IMR-90 (cell line): ENCODE measurements around the gene VDAC2. TPM values are rescaled to one million over a fixed set of nuclear protein-coding genes. Genes with fewer than 3 reads are reported as not detected.
A peak's percentile ranks its signal among the peaks of the same experiment; 100 is the strongest.

ENCODE experiments used
- ATAC-seq: fragments of 200-7000 bp; cut with Tn5 transposase; 2 replicates; pipeline ENCODE4 v1.9.1; 2020; ENCODE audit warnings: low read depth, mild to moderate bottlenecking, moderate library complexity
- BruUV-seq: library from RNA; stranded (reverse); fragments of 400-500 nt; replicated peaks from 2 replicates; lab custom pipeline; 2021; lab: Mats Ljungman, UMichigan
- CTCF ChIA-PET: fragments of 300-600 bp; formaldehyde crosslinking; extraction: SDS; loops from one replicate; lab custom pipeline; 2021; ENCODE audit warnings: antibody characterized with exemption; lab: Yijun Ruan, JAX
- POLR2A ChIA-PET: fragments of 300-600 bp; sonication (Branson Sonifier 250); formaldehyde crosslinking; loops from one replicate; lab custom pipeline; 2022; ENCODE audit warnings: antibody characterized with exemption; ENCODE audit not compliant: unreplicated experiment; lab: Charles Lee
- DNase-seq: peaks from one replicate; pipeline ENCODE4 v3.0.0; 2013
- H2AFZ ChIP-seq: replicated peaks from 2 replicates; pipeline ENCODE3; 2013; ENCODE audit warnings: low read length, mild to moderate bottlenecking; ENCODE audit not compliant: poor library complexity
- H2AK5ac ChIP-seq: 2 replicates; pipeline ENCODE4 v1.6.1; 2013; ENCODE audit warnings: low read depth, low read length, inconsistent platforms
- H2AK9ac ChIP-seq: replicated peaks from 2 replicates; pipeline ENCODE3; 2013; ENCODE audit warnings: mild to moderate bottlenecking, low read depth, low read length, moderate library complexity; ENCODE audit not compliant: poor library complexity
- H2BK120ac ChIP-seq: 2 replicates; pipeline ENCODE4 v1.6.1; 2013; ENCODE audit warnings: low read depth, low read length, inconsistent platforms
- H2BK15ac ChIP-seq: 3 replicates; pipeline ENCODE4 v1.6.1; 2013; ENCODE audit warnings: low read depth, low read length, inconsistent platforms
- H2BK20ac ChIP-seq: 2 replicates; pipeline ENCODE4 v1.6.1; 2013; ENCODE audit warnings: low read depth, mild to moderate bottlenecking, inconsistent platforms, low read length, moderate library complexity
- H2BK5ac ChIP-seq: 2 replicates; pipeline ENCODE4 v1.6.1; 2013; ENCODE audit warnings: mild to moderate bottlenecking, low read depth, low read length, inconsistent platforms; ENCODE audit not compliant: poor library complexity, severe bottlenecking
- H3K14ac ChIP-seq: replicated peaks from 2 replicates; pipeline ENCODE4 v1.6.1; 2013; ENCODE audit warnings: low read depth, low read length, inconsistent platforms
- H3K18ac ChIP-seq: 2 replicates; pipeline ENCODE4 v1.6.1; 2013; ENCODE audit warnings: low read depth, low read length, control low read depth
- H3K23ac ChIP-seq: 2 replicates; pipeline ENCODE4 v1.6.1; 2013; ENCODE audit warnings: low read depth, low read length, inconsistent platforms
- H3K27ac ChIP-seq: 2 replicates; pipeline ENCODE4 v1.5.1; 2013; ENCODE audit warnings: mild to moderate bottlenecking, control low read depth, low read length; ENCODE audit not compliant: insufficient read depth
- H3K27me3 ChIP-seq: 2 replicates; pipeline ENCODE4 v1.6.1; 2013; ENCODE audit warnings: low read length; ENCODE audit not compliant: control insufficient read depth, insufficient read depth
- H3K36me3 ChIP-seq: 2 replicates; pipeline ENCODE4 v1.6.1; 2013; ENCODE audit warnings: low read length, mixed read lengths; ENCODE audit not compliant: control insufficient read depth, insufficient read depth
- H3K4ac ChIP-seq: 2 replicates; pipeline ENCODE4 v1.6.1; 2013; ENCODE audit warnings: low read depth, low read length, inconsistent platforms
- H3K4me1 ChIP-seq: 2 replicates; pipeline ENCODE4 v1.6.1; 2013; ENCODE audit warnings: low read length, mixed read lengths; ENCODE audit not compliant: control insufficient read depth, insufficient read depth
- H3K4me2 ChIP-seq: 2 replicates; pipeline ENCODE4 v1.6.1; 2013; ENCODE audit warnings: low read depth, mild to moderate bottlenecking, control low read depth, low read length, moderate library complexity
- H3K4me3 ChIP-seq: 2 replicates; pipeline ENCODE4 v1.5.1; 2013; ENCODE audit warnings: low read depth, mild to moderate bottlenecking, control low read depth, low read length, moderate library complexity; ENCODE audit not compliant: insufficient read depth
- H3K56ac ChIP-seq: 2 replicates; pipeline ENCODE4 v1.6.1; 2013; ENCODE audit warnings: low read length, inconsistent platforms; ENCODE audit not compliant: insufficient read depth; ENCODE audit errors: extremely low read depth
- H3K79me1 ChIP-seq, 2 experiments: 2 replicates each; pipeline ENCODE4 v1.6.1; 2013; ENCODE audit warnings: low read length in 2 of 2, inconsistent platforms in 1 of 2, low read depth in 1 of 2
- H3K9ac ChIP-seq: 2 replicates; pipeline ENCODE4 v1.6.1; 2013; ENCODE audit warnings: low read depth, low read length, control low read depth
- H3K9me1 ChIP-seq: 2 replicates; pipeline ENCODE4 v1.6.1; 2013; ENCODE audit warnings: low read length, inconsistent platforms; ENCODE audit not compliant: insufficient read depth
- H3K9me3 ChIP-seq: 2 replicates; pipeline ENCODE4 v1.6.1; 2013; ENCODE audit warnings: low read length; ENCODE audit not compliant: control insufficient read depth, insufficient read depth
- H4K20me1 ChIP-seq: 2 replicates; pipeline ENCODE4 v1.6.1; 2013; ENCODE audit warnings: low read length, inconsistent platforms; ENCODE audit not compliant: insufficient read depth
- H4K5ac ChIP-seq: 2 replicates; pipeline ENCODE4 v1.6.1; 2013; ENCODE audit warnings: mild to moderate bottlenecking, low read depth, low read length, control low read depth
- H4K8ac ChIP-seq, 2 experiments: 2 replicates each; pipeline ENCODE4 v1.6.1; 2013; ENCODE audit warnings: low read depth in 2 of 2, low read length in 2 of 2, control low read depth in 1 of 2, inconsistent platforms in 1 of 2
- H4K91ac ChIP-seq: 2 replicates; pipeline ENCODE4 v1.6.1; 2013; ENCODE audit warnings: low read depth, low read length, inconsistent platforms; ENCODE audit not compliant: insufficient read depth
- CHD1 ChIP-seq: IDR thresholded peaks from 2 replicates; pipeline ENCODE4 v1.6.1; 2012; ENCODE audit warnings: low read depth, low read length, improper control_type of control experiment
- WGBS, 2 experiments: methylation state at CpG; one replicate each; pipeline versions ENCODE4 v1.1.5 to v1.1.7; 2013; ENCODE audit warnings: missing lambda C conversion rate in 2 of 2; ENCODE audit not compliant: insufficient read length in 1 of 2; ENCODE audit errors: extremely low coverage in 2 of 2; 5-methylcytosine and 5-hydroxymethylcytosine counted together
- dilution Hi-C: fragments of 300-500 bp; cut with HindIII; formaldehyde crosslinking; loops from one replicate; pipeline ENCODE4 v1.14.3; 2018; ENCODE audit warnings: low sequenced_read_pairs; ENCODE audit not compliant: unreplicated experiment
- in situ Hi-C: fragments of 300-500 bp; cut with MboI; formaldehyde crosslinking; loops from 3 replicates; pipeline ENCODE4 v1.14.3; 2019; ENCODE audit warnings: low sequenced_read_pairs, inconsistent platforms, mixed read lengths
- intact Hi-C: fragments of 100-400 bp; cut with micrococcal nuclease; formaldehyde crosslinking; loops from 2 replicates; pipeline ENCODE4 v1.10.0; 2022
- polyA plus RNA-seq, 3 experiments: library from polyadenylated mRNA; depleted of rRNA; stranded (reverse); fragments of >200 nt; gene quantifications; 2 replicates each; pipeline ENCODE4 v1.2.3, GENCODE V29; 2012; ENCODE audit warnings: low replicate concordance in 1 of 3
- total RNA-seq: library from RNA; depleted of rRNA; stranded (reverse); fragments of >200 nt; gene quantifications from 2 replicates; pipeline ENCODE4 v1.2.3, GENCODE V29; 2012

Gene VDAC2
- total and polyA plus RNA-seq, 2 of the 4 experiments (the other 2 are of a cell fraction) = 122 to 139 TPM

- Histone ChIP-seq H3K36me3 (peaks cover 8% of the 10 kb centered on the region), H2BK15ac (peak overlapping the region; percentile 94; the same call in 2 of the 3 replicates), H2AFZ (peak overlapping the region; percentile 97), H4K5ac (peak overlapping the region; percentile 93), H3K4me2 (peak overlapping the region; percentile 89), H3K9me3 (no peaks in the 10 kb centered on the region), H3K23ac (peak overlapping the region; percentile 99), H3K56ac (peak overlapping the region; percentile 98; the same call in 1 of the 2 replicates), H3K27me3 (no peaks in the 10 kb centered on the region), H3K27ac (peak overlapping the region; percentile 93), H4K91ac (peak overlapping the region; percentile 95), H3K4me1 (peaks cover 12% of the 10 kb centered on the region), H3K9me1 (peaks cover 9% of the 10 kb centered on the region), H4K20me1 (peaks cover 12% of the 10 kb centered on the region), H2AK9ac (peak overlapping the region; percentile 100), H4K8ac (peak overlapping the region; percentile 98 to 99), H2AK5ac (peak overlapping the region; percentile 99), H3K4ac (peak overlapping the region; percentile 99), H3K18ac (peak overlapping the region; percentile 69), H3K79me1 (peaks cover 0 to 14% of the 10 kb centered on the region in 2 experiments; a peak in 2 of 4 replicates), H2BK20ac (0 out of 2 replicates have a peak overlapping the region, but pooled peaks have one; percentile 30), H2BK120ac (peak overlapping the region; percentile 93; the same call in 1 of the 2 replicates), H2BK5ac (peak overlapping the region; percentile 91), H3K14ac (peak overlapping the region; percentile 100), H3K9ac (peak overlapping the region; percentile 89), H3K4me3 (peak overlapping the region; percentile 71; the same call in 1 of the 2 replicates)
- no peak for DNase-seq
- no TSS peak for BruUV-seq
- ChIA-PET CTCF (no interaction called here), POLR2A (no interaction called here)
- WGBS, 2 experiments = 89% methylated on average over 3 of the region's 16 CpGs; no CpG with 5 or more reads in 1 of the 2 experiments
- intact Hi-C loops (no loop called here), in situ Hi-C loops (no loop called here), dilution Hi-C loops (no loop called here)
- no peak for ATAC-seq
- no peak for TF ChIP-seq CHD1
Observed at GRCh38 chr10:75209086-75209920, 1.3 kb upstream of the VDAC2 start.
